Erythroblast (primary cell): ENCODE measurements around the gene PNLDC1.

Experiments used
- GATA1 ChIP-seq: IDR thresholded peaks from 2 replicates; pipeline ENCODE4 v1.6.1; 2011; ENCODE audit warnings: low read depth, mild to moderate bottlenecking, control low read depth, low read length, moderate library complexity
- POLR2A ChIP-seq: IDR thresholded peaks from 2 replicates; pipeline ENCODE4 v1.6.1; 2011; ENCODE audit warnings: mild to moderate bottlenecking, low read length

DNA sequence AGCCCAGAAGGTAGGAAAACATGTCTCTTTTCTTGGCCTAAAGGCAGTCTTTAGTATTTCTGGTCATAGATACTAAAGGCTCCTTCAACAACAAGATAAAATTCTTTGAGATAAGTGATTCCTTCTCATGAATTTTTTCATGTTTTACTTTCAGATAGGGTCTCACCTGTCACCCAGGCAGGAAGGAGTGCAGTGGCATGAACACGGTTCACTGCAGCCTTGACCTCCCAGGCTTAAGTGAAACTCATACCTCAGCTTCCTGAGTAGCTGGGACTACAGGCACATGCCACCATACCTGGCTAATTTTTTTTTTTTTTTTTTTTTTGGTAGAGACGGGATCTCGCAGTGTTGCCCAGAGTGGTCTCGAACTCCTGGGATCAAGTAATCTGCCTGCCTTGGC lies 9.1 kb downstream of the PNLDC1 start:
- TF ChIP-seq POLR2A (no peak), GATA1 (no peak)
